GM10847 (cell line): ENCODE measurements around the gene SERPINE1.
A peak's percentile ranks its signal among the peaks of the same experiment; 100 is the strongest.

ENCODE experiments used
- POLR2A ChIP-seq: IDR thresholded peaks from 2 replicates; pipeline ENCODE4 v1.6.1; 2011; ENCODE audit not compliant: insufficient read length; ENCODE audit errors: extremely low read depth

Gene SERPINE1

DNA sequence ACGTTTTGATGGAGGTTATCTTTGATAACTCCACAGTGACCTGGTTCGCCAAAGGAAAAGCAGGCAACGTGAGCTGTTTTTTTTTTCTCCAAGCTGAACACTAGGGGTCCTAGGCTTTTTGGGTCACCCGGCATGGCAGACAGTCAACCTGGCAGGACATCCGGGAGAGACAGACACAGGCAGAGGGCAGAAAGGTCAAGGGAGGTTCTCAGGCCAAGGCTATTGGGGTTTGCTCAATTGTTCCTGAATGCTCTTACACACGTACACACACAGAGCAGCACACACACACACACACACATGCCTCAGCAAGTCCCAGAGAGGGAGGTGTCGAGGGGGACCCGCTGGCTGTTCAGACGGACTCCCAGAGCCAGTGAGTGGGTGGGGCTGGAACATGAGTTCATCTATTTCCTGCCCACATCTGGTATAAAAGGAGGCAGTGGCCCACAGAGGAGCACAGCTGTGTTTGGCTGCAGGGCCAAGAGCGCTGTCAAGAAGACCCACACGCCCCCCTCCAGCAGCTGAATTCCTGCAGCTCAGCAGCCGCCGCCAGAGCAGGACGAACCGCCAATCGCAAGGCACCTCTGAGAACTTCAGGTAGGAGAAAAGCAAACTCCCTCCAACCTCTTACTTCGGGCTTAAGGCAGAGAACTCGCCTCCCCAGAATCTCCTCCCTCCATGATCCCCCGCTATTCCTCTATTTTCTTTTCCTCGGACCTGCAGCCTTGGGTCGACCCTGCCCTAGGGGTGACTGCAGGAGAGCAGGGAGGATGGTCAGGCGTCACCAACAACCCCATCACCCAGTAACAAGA, at the start of gene SERPINE1:
Gene SERPINE1, plus strand, starts transcription at position 454 of the 809 bp plus-strand sequence. CDS start 1,290 bp downstream, outside the sequence.
- TF ChIP-seq POLR2A: no peak

DNA sequence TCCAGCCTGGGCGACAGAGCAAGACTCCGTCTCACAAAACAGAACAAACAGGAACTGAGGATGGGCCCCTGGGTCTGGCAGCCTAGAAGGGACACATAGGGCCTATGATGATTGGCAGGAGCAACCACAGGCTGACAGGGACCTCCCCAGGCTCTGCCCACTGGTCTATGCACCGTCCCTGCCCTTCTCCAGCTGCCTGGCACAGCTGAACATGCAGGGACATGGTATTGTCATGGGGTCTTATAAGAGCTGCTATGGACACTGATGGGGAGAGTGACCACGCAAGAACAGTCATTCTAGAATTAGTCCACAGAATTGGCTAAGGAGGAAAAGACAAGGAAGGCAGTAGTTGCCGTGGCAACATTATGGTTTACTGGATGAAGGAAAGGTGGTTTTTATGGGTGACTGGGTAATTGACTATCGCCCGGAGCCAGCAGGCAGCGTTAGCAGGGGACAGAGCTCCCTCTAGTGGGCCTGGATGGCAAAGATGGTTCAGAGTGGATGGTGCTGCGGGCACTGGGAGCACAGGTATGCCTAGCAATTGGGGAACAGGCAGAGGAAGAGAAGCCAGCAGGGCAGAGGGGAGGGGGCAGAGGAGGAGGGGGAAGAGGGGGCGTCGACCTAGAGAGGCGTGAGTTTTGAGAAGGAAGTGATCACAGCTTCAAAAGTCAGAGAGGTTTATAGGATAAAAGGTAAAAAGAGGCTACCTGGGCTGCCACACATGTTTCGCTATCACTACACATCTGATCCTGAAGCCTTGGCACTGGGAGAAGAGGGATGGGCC, 49.4 kb upstream of the SERPINE1 start:
- no peak for TF ChIP-seq POLR2A

DNA sequence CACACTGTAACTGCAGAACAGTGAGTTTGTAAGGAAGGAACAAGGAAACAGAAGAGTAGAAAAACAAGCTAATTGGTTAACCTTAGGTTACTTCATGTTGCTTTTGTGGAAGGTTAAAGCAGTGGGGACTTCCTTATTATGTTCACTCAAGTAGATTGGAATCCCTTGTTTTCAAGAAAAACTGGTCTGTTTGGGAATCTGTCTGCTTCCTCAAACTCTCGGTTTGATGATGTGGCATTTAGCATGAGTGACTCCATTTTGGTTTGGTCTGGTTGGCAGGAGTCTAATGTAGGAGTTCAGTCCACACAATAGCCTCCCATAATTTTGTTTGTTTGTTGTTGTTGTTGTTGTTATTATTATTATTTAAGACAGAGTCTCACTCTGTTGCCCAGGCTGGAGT, 45.5 kb upstream of the SERPINE1 start:
- no peak for TF ChIP-seq POLR2A

DNA sequence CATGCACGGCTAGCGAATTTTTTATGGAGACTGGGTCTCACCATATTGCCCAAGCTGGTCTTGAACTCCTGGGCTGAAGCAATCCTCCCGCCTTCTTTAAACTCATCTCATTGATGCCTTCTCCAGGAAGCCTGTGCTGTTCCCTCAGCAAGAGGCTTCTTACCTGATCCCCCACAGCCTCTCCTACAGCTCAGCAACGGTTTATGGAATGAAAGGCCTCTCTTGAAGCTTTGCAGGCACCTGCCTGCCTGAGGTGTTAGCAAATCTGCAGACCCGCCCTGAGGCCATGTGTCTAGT, 42.1 kb upstream of the SERPINE1 start:
- no peak for TF ChIP-seq POLR2A

DNA sequence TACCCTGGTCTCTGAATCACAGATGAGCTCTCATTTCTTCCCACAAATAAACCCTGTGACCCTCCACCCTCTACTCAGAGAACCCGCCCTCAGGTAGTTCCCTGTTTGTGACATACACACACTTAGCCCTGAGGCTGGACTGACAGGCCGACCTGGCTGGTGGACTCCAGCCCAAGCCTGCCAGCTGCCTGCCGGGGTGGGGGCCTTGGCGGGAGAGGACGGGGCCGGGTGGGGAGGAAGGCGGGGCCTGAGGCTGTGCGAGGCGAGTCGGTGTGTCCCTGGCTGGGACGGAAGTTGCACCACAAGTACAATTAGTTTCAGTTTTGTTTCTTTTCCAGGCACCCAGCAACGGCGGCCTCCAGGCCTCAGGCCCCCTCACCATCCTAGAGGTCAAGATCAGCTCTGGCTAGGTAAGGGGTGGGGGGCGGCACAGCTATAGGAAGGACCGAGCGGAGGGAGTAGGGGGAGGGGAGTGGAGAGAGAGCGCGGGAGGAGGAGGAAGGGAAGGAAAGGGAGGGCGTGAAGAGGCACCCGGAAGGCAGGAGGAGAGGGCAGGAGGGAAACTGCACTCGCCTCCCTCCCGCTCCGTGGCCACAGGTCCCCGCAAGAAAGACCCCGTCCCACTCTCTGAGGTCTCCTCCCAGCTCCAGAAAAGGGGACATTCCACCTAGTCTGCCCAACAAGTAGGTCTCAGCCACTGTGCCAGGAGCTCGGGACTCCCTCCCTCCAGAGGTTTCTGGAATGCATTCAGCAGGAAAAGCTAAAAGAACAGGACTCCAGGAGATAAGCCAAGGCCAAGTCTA, 41.5 kb upstream of the SERPINE1 start, which contains the start of gene TRIM56:
Gene TRIM56, plus strand, starts transcription at position 320 of the 803 bp plus-strand sequence. CDS start 1,832 bp downstream, outside the sequence.
- TF ChIP-seq POLR2A: peak; percentile 61

DNA sequence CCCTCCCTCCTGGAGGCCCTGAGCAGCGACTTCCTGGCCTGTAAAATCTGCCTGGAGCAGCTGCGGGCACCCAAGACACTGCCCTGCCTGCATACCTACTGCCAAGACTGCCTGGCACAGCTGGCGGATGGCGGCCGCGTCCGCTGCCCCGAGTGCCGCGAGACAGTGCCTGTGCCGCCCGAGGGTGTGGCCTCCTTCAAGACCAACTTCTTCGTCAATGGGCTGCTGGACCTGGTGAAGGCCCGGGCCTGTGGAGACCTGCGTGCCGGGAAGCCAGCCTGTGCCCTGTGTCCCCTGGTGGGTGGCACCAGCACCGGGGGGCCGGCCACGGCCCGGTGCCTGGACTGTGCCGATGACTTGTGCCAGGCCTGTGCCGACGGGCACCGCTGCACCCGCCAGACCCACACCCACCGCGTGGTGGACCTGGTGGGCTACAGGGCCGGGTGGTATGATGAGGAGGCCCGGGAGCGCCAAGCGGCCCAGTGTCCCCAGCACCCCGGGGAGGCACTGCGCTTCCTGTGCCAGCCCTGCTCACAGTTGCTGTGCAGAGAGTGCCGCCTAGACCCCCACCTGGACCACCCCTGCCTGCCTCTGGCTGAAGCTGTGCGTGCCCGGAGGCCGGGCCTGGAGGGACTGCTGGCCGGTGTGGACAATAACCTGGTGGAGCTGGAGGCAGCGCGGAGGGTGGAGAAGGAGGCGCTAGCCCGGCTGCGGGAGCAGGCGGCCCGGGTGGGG, 39.4 kb upstream of the SERPINE1 start:
- TF ChIP-seq POLR2A: no peak

DNA sequence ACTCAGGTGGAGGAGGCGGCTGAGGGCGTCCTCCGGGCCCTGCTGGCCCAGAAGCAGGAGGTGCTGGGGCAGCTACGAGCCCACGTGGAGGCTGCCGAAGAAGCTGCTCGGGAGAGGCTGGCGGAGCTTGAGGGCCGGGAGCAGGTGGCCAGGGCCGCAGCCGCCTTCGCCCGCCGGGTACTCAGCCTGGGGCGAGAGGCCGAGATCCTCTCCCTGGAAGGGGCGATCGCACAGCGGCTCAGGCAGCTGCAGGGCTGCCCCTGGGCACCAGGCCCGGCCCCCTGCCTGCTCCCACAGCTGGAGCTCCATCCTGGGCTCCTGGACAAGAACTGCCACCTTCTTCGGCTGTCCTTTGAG, 38.9 kb upstream of the SERPINE1 start:
- no peak for TF ChIP-seq POLR2A

DNA sequence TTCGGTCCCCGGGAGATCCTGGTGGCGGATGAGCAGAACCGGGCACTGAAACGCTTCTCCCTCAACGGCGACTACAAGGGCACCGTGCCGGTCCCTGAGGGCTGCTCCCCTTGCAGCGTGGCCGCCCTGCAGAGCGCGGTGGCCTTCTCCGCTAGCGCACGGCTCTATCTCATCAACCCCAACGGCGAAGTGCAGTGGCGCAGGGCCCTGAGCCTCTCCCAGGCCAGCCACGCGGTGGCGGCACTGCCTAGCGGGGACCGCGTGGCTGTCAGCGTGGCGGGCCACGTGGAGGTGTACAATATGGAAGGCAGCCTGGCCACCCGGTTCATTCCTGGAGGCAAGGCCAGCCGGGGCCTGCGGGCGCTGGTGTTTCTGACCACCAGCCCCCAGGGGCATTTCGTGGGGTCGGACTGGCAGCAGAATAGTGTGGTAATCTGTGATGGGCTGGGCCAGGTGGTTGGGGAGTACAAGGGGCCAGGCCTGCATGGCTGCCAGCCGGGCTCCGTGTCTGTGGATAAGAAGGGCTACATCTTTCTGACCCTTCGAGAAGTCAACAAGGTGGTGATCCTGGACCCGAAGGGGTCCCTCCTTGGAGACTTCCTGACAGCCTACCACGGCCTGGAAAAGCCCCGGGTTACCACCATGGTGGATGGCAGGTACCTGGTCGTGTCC, 37.9 kb upstream of the SERPINE1 start:
- TF ChIP-seq POLR2A: no peak

DNA sequence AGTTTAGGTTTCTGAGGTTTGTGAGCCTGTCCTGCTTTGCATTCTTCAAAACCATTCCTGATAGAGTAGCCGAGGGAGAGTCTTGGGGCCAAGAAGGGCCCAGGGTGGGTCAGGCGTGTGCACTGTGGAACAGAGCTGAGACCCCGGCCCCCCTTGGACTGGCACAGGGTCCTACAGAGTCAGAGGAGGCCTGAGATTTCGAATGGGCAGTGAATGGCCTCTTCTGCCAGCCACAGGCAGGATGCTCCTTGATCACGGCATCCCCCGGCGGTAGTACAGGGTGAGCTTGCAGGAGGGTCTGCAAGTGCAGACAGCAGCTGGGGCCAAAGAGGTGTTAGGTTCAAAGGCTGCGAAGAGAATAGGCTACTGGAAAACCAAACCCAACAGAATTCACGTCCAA, 37.0 kb upstream of the SERPINE1 start:
- TF ChIP-seq POLR2A: no peak

DNA sequence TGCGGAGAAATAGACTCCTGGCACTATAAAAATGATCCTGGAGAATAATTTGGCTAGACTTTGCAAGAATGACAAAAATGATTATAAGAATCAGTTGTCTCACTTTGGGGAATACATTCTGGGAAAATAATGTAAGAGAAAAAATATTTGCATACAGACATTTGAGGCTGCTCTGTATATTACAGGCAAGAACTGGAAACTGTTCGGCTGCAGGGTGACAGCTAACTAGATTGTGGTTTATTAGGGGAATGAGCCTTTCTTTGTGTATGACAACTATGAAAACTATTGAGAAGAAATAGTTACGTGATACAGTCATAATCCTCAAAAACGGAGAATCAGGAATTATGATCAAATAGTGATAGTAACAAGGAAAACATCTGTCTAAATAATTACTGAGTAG, 33.0 kb upstream of the SERPINE1 start:
- no peak for TF ChIP-seq POLR2A

DNA sequence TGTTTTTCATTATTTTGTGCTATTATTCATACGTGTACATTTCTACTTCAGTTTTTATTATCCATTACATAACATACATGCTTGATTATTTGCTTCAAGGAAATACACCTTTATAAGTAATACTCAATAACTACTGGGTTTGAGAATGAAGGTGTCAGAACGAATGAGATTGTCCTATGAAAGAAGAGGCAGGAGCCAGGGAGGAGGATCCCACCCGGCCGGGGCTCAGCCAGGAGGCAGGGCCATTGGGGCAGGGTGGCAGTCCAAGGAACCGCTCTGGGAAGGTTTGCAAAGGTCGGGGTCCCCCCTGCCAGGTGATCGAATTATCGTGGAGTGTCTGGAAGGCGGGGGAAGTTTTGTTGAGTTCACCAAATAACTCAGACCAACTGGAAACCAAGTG, 32.5 kb upstream of the SERPINE1 start:
- no peak for TF ChIP-seq POLR2A

DNA sequence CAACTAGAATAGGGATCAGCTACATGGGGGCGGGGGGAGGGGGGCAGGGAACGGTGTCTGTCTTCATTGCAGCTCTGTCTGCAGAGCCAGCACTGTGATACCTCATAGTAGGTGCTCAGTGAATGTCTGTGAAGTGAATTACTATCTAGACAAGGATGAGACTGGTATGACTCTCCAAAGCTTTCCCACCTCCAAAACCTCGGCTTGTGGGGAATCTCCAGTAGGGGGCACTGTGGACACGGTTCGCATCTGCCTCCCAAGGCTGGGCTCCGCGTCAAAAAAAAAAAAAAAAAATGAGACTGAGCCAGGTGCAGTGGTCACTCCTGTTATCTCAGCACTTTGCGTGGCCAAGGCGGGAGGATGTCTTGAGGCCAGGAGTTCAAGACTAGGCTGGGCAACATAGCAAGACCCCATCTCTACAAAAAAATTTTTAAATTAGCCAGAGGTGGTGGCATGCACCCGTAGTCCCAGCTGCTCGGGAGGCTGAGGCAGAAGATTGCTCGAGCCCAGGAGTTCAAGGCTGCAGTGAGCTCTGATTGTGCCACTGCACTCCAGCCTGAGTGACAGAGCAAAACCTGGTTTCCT, 32.0 kb upstream of the SERPINE1 start:
- TF ChIP-seq POLR2A: no peak

DNA sequence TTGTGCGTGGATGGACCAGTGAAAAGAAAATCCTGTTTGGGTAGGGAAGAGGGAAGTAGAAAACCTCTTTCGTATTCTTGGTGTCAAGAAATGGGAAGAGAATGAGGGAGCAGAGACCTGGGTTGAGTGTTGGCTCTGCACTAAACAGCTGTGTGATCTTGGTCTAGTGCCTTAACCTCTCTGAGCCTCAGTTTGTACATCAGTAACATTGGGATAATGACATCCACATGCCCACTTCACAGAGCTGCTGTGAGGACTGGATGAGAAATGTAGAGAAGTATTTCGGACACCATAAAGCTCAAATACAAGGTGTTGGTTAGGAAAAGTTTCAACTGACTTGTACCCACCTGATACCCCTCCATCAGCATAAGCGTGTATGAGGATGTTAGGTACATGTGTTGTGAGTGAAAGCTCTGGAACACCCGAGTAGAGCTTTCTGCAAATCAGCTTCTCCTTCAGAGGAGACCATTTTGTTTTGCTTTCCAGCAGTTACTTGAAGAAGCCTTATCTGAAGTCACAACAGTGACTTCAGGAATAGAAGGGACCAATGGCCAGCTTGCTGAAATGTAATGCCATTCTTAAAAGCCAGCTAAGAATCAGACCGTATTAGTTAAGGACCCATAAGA, 30.5 kb upstream of the SERPINE1 start:
- no peak for TF ChIP-seq POLR2A

DNA sequence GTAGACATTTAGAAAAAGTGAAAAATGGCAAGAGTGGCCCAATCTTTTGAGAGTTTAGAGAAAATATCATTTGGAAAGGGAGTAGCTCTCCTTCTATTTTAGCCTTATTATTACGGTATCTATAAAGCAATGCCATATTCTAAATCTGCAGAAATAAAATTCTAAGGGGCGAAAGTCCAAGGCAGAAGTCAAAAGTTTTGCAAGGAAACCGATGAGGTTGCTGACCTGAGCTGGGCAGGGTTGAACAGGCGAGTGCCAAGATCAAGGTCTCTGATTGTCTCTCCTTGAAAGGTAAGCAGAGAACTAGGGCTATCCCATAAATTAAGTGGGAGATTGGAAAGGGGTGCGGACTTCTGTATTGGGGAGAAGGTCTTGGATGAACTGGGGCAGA, 30.0 kb upstream of the SERPINE1 start:
- no peak for TF ChIP-seq POLR2A
